Hepatocyte (in vitro differentiated cells): ENCODE measurements around the gene DAPP1. TPM values are rescaled to one million over a fixed set of nuclear protein-coding genes. Genes with fewer than 3 reads are reported as not detected.

Experiments
- DNase-seq: peaks from one replicate; pipeline ENCODE4 v3.0.0-alpha.2; 2016; ENCODE audit warnings: low spot score
- H2AFZ ChIP-seq: fragments of 200-600 bp; sonication (generic); 2 replicates; pipeline ENCODE4 v1.6.0; 2016; ENCODE audit warnings: antibody characterized with exemption, mild to moderate bottlenecking
- H3K27ac ChIP-seq: fragments of 200-600 bp; sonication (generic); 2 replicates; pipeline ENCODE4 v1.5.1; 2016; ENCODE audit warnings: mild to moderate bottlenecking
- H3K27me3 ChIP-seq: fragments of 200-600 bp; sonication (generic); 2 replicates; pipeline ENCODE4 v1.6.1; 2016
- H3K36me3 ChIP-seq: fragments of 200-600 bp; sonication (generic); replicated peaks from 2 replicates; pipeline ENCODE4 v1.5.1; 2016; ENCODE audit warnings: low read depth; ENCODE audit not compliant: insufficient read depth
- H3K4me1 ChIP-seq: fragments of 200-600 bp; sonication (generic); 2 replicates; pipeline ENCODE4 v1.5.1; 2016; ENCODE audit warnings: mild to moderate bottlenecking, moderate library complexity; ENCODE audit not compliant: insufficient read depth
- H3K4me2 ChIP-seq: fragments of 200-600 bp; sonication (generic); 2 replicates; pipeline ENCODE4 v1.6.0; 2016
- H3K4me3 ChIP-seq: fragments of 200-600 bp; sonication (generic); 2 replicates; pipeline ENCODE4 v1.5.1; 2016; ENCODE audit warnings: mild to moderate bottlenecking
- H3K79me2 ChIP-seq: fragments of 200-600 bp; sonication (generic); 2 replicates; pipeline ENCODE4 v1.6.0; 2017; ENCODE audit warnings: mild to moderate bottlenecking
- H3K9me2 ChIP-seq: fragments of 200-600 bp; sonication (generic); replicated peaks from 2 replicates; pipeline ENCODE4 v1.6.0; 2017; ENCODE audit warnings: mild to moderate bottlenecking; ENCODE audit not compliant: insufficient read depth
- H3K9me3 ChIP-seq: fragments of 200-600 bp; sonication (generic); 2 replicates; pipeline ENCODE4 v1.5.1; 2016; ENCODE audit warnings: low read depth, mild to moderate bottlenecking
- H4K20me1 ChIP-seq: fragments of 200-600 bp; sonication (generic); 2 replicates; pipeline ENCODE4 v1.6.0; 2016; ENCODE audit warnings: mild to moderate bottlenecking; ENCODE audit not compliant: insufficient read depth, poor library complexity, severe bottlenecking
- EZH2 ChIP-seq: fragments of 200-600 bp; sonication (generic); IDR thresholded peaks from 2 replicates; pipeline ENCODE4 v1.6.1; 2016; ENCODE audit warnings: antibody characterized with exemption, mild to moderate bottlenecking, borderline replicate concordance
- EZH2phosphoT487 ChIP-seq: fragments of 200-600 bp; sonication (generic); IDR thresholded peaks from one replicate; pipeline ENCODE4 v1.6.1; 2018; ENCODE audit warnings: antibody characterized with exemption, mild to moderate bottlenecking, low read depth, moderate library complexity; ENCODE audit not compliant: unreplicated experiment, severe bottlenecking
- WGBS: methylation state at CpG from one replicate; pipeline ENCODE4 v1.1.6; 2016; ENCODE audit warnings: low lambda C conversion rate; ENCODE audit errors: missing lambda C conversion rate; 5-methylcytosine and 5-hydroxymethylcytosine counted together
- polyA plus RNA-seq: library from polyadenylated mRNA; unstranded; fragments of >200 nt; fragmentation: Nextera tagmentation; extraction: Ambion mirVana; gene quantifications from 2 replicates; pipeline ENCODE4 v1.2.1, GENCODE V29; 2016
- total RNA-seq: library from RNA; depleted of rRNA; stranded (reverse); fragments of >200 nt; gene quantifications from 2 replicates; pipeline ENCODE4 v1.2.3, GENCODE V29; 2014
- TF ChIP-seq, protein P1 (sequence below): fragments of 200-600 bp; sonication (generic); IDR thresholded peaks from 2 replicates; pipeline ENCODE4 v1.5.1; 2016; ENCODE audit warnings: antibody characterized with exemption, mild to moderate bottlenecking; ENCODE audit not compliant: poor library complexity

Gene DAPP1
- total and polyA plus RNA-seq, 2 experiments from 2014 or later, result 1.7 to 2.0 TPM

DNA sequence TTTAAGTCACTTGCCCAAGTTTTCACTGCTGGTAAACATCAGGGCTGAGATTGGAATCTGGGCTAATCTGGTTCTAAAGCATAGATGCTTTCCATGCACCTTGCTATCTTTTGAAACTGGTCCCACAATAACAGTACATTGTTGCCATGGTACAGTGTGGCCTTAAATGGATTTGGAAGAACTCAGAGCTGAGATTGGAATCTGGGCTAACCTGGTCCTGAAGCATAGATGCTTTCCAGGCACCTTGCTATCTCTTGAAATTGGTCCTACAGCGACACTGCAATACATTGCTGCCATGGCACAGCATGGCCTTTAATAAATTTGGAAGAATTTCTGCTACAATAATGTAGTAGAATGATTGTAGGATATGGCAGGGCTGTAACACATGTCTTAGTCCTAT, 28.6 kb downstream of the DAPP1 start:
- Histone ChIP-seq H3K9me2 (no peaks in the 10 kb centered on the region), H4K20me1 (no peaks in the 10 kb centered on the region), H3K36me3 (no peaks in the 10 kb centered on the region), H3K27me3 (no peaks in the 10 kb centered on the region), H3K4me2 (no peak overlapping the region), H3K27ac (no peak overlapping the region), H3K4me3 (no peak overlapping the region), H3K9me3 (no peaks in the 10 kb centered on the region), H3K79me2 (no peaks in the 10 kb centered on the region), H3K4me1 (no peaks in the 10 kb centered on the region), H2AFZ (no peak overlapping the region)
- TF ChIP-seq, protein P1, sequence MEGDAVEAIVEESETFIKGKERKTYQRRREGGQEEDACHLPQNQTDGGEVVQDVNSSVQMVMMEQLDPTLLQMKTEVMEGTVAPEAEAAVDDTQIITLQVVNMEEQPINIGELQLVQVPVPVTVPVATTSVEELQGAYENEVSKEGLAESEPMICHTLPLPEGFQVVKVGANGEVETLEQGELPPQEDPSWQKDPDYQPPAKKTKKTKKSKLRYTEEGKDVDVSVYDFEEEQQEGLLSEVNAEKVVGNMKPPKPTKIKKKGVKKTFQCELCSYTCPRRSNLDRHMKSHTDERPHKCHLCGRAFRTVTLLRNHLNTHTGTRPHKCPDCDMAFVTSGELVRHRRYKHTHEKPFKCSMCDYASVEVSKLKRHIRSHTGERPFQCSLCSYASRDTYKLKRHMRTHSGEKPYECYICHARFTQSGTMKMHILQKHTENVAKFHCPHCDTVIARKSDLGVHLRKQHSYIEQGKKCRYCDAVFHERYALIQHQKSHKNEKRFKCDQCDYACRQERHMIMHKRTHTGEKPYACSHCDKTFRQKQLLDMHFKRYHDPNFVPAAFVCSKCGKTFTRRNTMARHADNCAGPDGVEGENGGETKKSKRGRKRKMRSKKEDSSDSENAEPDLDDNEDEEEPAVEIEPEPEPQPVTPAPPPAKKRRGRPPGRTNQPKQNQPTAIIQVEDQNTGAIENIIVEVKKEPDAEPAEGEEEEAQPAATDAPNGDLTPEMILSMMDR, result no peak
- no peak for TF ChIP-seq EZH2phosphoT487
- TF ChIP-seq EZH2, result no peak
- DNase-seq, result no peak
- 89% methylated on average over 1 of the region's 1 CpG for WGBS

DNA sequence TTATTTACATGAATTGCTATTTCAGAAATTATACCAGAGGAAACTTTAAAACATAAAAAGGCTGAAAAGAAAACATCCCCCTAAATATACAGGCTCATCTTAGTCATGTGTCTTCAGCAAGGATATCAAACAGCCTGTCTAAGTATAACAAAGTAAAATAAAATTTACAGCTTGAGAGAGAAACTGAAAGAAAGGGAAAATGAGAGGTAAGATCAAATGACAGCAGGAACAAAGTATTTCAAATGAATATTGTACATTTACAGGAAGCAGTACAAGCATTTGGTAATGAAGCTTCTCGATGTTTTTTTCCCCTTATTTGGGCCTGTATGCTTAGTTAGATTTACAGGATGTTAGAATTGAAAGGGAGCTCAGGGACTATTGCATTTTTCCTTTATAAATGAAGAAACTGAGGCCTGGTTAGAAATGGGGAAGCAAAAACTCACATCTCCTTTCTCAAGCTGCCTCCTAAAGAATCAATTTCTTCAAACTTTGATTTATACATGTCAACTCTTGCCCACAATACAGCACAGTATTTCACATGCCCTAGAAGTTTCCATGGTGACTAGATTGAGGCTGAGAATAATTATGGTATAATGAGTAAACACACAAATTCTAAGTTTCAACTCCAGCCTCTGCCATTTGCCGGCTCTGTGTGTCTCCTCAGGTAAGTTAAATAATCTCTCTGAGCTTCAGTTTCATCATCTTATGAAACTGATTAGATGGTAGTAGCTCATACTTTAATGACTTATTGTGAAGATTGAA, 29.3 kb downstream of the DAPP1 start:
- Histone ChIP-seq H4K20me1 (no peaks in the 10 kb centered on the region), H3K27me3 (no peaks in the 10 kb centered on the region), H3K9me3 (no peaks in the 10 kb centered on the region), H2AFZ (no peak overlapping the region), H3K4me3 (no peak overlapping the region), H3K9me2 (no peaks in the 10 kb centered on the region), H3K27ac (no peak overlapping the region), H3K4me2 (no peak overlapping the region), H3K36me3 (no peaks in the 10 kb centered on the region), H3K79me2 (no peaks in the 10 kb centered on the region), H3K4me1 (no peaks in the 10 kb centered on the region)
- no peak for DNase-seq
- 85% methylated on average over 2 of the region's 2 CpGs for WGBS
- TF ChIP-seq EZH2phosphoT487 (no peak), EZH2 (no peak)
- TF ChIP-seq, protein P1, result no peak

DNA sequence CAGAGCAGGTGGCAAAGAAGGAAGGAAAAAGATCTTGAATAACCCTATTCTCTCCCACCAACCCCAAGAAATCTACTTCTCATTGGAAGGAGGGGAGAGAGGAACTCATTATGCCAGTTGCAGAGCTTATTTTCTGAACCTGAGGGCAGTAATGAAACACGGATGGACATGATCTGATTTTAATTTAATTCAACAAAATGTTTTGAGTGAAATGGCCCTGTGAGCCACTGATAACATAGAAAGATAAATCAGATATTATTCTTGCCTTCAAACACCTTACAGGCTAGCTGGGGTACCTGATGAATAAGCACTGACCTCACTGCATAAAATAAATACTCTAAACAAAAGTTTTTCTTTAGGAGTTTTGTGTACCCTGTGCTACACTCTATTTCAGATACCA, 30.3 kb downstream of the DAPP1 start:
- Histone ChIP-seq H4K20me1 (no peaks in the 10 kb centered on the region), H3K27ac (no peak overlapping the region), H3K9me3 (no peaks in the 10 kb centered on the region), H3K9me2 (no peaks in the 10 kb centered on the region), H2AFZ (no peak overlapping the region), H3K27me3 (no peaks in the 10 kb centered on the region), H3K79me2 (no peaks in the 10 kb centered on the region), H3K4me1 (no peaks in the 10 kb centered on the region), H3K4me3 (no peak overlapping the region), H3K36me3 (no peaks in the 10 kb centered on the region), H3K4me2 (no peak overlapping the region)
- no peak for DNase-seq
- no peak for TF ChIP-seq EZH2phosphoT487
- TF ChIP-seq, protein P1, result no peak
- 81% methylated on average over 1 of the region's 1 CpG for WGBS
